ENCODE measurements around the gene UBE3D. TPM values are rescaled to one million over a fixed set of nuclear protein-coding genes. Genes with fewer than 3 reads are reported as not detected.
"Not testable (repeated sequence)": the region's sequence is repeated elsewhere in the genome, so short reads cannot be mapped to it uniquely, and the experiment has no call there.

UBE3D gene
- total RNA-seq, 6 experiments from 2014 or later, result 2.7 to 7.0 (median 3.8) TPM

DNA sequence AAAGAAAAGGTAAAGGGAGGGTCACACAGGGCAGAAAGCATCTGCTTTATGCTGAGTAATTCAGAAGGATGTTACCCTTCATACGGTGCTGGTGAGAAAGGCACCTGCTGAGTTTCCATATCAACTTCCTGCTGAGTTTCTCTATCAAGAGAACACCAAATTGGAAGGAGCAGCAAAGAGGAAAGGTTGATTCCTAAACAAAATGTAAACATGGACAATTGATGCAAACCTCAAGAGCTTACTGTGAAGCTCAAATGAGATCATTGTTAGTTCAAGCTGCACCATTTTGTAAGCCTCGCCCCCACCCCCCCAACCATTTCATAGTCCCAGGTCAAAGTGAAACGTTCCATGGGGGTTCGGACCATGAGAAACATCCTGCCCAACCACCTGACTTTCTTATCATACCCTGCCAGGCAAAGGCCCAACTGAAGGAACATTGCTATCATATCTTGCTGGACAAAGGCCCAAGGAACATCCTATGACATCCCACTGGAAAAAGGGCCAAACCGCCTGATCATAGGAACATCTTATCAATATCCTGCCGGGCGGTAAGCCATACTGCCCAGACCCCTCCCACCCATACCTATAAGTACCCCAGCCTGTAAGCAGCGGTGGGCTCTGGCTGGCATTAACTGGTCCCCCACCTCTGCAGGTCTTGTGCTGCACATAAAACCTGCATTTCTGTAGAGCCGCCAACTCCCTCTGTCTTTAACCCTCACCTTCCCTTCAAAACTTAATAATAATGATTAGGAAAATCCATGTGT lies 171.6 kb downstream of the UBE3D start:
- no peaks in the 10 kb centered on the region for H3K36me3 Mint-ChIP-seq (ENCODE audit: low read depth)
- H3K27me3 Mint-ChIP-seq (ENCODE audit: insufficient read depth), result no peaks in the 10 kb centered on the region
- peaks cover 8% of the 10 kb centered on the region; the same call in 1 of the 2 replicates for H3K4me1 Mint-ChIP-seq (ENCODE audit: low read depth)
- DNase-seq, result no peak
- H3K9me3 Mint-ChIP-seq, result no peaks in the 10 kb centered on the region
- H3K27ac Mint-ChIP-seq, result no peak overlapping the region
- TF ChIP-seq, protein P1, sequence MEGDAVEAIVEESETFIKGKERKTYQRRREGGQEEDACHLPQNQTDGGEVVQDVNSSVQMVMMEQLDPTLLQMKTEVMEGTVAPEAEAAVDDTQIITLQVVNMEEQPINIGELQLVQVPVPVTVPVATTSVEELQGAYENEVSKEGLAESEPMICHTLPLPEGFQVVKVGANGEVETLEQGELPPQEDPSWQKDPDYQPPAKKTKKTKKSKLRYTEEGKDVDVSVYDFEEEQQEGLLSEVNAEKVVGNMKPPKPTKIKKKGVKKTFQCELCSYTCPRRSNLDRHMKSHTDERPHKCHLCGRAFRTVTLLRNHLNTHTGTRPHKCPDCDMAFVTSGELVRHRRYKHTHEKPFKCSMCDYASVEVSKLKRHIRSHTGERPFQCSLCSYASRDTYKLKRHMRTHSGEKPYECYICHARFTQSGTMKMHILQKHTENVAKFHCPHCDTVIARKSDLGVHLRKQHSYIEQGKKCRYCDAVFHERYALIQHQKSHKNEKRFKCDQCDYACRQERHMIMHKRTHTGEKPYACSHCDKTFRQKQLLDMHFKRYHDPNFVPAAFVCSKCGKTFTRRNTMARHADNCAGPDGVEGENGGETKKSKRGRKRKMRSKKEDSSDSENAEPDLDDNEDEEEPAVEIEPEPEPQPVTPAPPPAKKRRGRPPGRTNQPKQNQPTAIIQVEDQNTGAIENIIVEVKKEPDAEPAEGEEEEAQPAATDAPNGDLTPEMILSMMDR (IDR thresholded peaks at IDR 0.05), result no peak
- no peak overlapping the region for H3K4me3 Mint-ChIP-seq

DNA sequence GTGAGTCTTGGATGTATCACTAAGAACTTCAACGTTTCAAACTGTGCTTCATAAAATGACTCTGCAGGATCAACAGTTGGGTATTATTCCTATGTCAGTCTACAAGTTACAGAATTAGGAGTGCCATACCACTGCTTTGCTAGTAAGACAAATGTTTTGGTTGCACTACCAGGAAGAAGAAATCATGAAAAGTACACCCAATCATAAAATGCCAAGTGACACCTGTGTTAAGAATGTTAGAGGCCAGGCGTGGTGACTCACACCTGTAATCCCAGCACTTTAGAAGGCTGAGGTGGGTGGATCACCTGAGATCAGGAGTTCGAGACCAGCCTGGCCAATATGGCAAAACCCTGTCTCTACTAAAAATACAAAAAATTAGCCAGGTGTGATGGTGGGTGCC lies 174.1 kb downstream of the UBE3D start:
- H3K4me1 Mint-ChIP-seq (ENCODE audit: low read depth); H3K27ac Mint-ChIP-seq; H3K36me3 Mint-ChIP-seq (ENCODE audit: low read depth); H3K4me3 Mint-ChIP-seq; H3K9me3 Mint-ChIP-seq; H3K27me3 Mint-ChIP-seq (ENCODE audit: insufficient read depth); DNase-seq: not testable (repeated sequence)

DNA sequence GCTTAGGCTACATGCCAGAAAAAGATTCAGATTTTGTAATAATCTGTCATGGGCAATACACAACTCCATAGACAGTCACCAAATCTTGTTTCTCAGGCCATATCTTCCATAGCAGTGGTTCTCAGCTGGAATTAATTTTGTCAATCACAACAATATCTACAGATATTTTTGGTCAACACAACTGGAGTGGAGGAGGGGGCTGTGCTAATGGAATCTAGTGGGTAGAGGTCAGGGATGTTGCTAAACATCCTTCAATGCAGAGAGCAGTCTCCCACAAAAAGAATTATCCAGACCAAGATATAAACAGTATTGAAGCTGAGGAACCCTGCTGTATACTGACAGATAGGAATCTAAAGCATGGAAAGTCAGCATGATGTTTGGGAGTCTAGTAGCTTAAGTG lies 174.6 kb downstream of the UBE3D start:
- TF ChIP-seq, protein P1 (IDR thresholded peaks at IDR 0.05), result no peak
- H3K27ac Mint-ChIP-seq, result no peak overlapping the region
- no peaks in the 10 kb centered on the region for H3K9me3 Mint-ChIP-seq
- no peaks in the 10 kb centered on the region for H3K36me3 Mint-ChIP-seq (ENCODE audit: low read depth)
- no peak overlapping the region for H3K4me3 Mint-ChIP-seq
- H3K4me1 Mint-ChIP-seq (ENCODE audit: low read depth), result peaks cover 8% of the 10 kb centered on the region; the same call in 1 of the 2 replicates
- no peak for DNase-seq
- no peaks in the 10 kb centered on the region for H3K27me3 Mint-ChIP-seq (ENCODE audit: insufficient read depth)

DNA sequence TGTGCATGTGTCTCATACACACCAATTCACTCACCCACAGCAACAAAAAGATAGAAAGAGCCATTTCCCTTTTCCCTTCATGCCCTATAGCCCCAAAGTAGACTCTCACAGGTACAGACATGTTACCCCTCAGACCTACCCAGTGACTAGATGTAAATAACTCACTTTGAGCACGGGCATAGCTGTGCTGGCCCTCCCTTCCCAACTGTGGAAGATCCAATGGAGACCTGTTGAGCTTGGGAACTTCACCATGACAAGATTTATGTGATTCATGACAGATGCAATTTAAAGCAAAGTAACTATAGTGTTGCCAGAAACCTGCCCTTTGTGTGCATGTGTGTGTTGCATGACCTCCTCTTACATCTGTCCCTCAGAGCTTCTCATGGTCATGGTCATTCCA lies 175.4 kb downstream of the UBE3D start:
- no peaks in the 10 kb centered on the region for H3K36me3 Mint-ChIP-seq (ENCODE audit: low read depth)
- TF ChIP-seq, protein P1 (IDR thresholded peaks at IDR 0.05), result no peak
- no peaks in the 10 kb centered on the region for H3K27me3 Mint-ChIP-seq (ENCODE audit: insufficient read depth)
- no peak for DNase-seq
- no peak overlapping the region for H3K4me3 Mint-ChIP-seq
- no peak overlapping the region for H3K27ac Mint-ChIP-seq
- no peaks in the 10 kb centered on the region for H3K9me3 Mint-ChIP-seq
- peaks cover 8% of the 10 kb centered on the region; the same call in 1 of the 2 replicates for H3K4me1 Mint-ChIP-seq (ENCODE audit: low read depth)

DNA sequence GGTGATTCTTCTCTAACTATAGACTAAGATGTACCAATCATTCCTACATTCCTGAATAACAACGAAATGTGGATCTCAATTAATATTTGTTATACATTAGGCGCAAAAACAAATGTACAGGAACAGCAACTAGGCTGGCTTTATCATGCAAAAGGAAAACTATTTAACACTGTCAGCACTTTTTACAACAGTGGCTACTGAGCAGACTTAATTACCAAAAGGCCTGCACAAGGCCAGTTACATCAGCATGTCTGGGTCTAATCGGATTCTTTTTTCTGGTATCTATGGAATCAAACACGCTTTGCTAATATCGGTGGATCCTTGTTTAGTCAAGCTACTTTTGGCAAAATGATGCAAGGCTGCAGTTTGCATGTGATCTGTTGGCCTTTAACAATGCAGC lies 176.5 kb downstream of the UBE3D start:
- H3K27ac Mint-ChIP-seq, result no peak overlapping the region
- H3K36me3 Mint-ChIP-seq (ENCODE audit: low read depth), result no peaks in the 10 kb centered on the region
- TF ChIP-seq, protein P1 (IDR thresholded peaks at IDR 0.05), result no peak

DNA sequence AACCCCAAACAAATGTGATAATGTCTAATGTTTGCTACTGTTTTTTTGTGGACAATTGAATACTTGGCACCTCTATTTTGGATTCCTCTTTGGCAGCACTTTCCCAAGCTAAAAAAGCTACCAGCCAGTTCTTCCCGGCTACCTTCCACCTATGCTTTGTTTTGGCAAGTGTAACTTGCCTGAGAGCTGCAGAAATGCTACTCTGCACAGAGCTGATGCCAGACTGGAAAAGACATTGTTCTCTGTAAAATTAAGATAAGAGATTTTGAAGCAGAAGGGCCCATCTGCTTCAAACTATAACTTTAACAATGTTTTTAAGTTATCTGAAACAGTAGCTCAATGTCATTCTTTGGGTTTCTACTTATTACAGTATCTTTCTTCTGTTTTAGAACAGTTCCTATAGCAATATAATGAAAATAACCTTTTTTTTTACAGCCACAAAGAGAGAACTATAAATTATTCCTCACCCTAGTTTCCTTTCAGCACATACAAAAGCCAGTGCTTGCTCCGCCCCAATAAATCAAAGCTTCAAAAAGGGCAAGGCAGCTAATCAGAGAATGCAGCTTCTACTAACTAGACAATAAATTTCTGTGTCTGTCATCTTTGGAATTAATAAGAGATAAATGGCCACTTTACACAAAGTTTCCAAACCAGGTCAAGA lies 183.1 kb downstream of the UBE3D start:
- H3K4me3 Mint-ChIP-seq, result no peak overlapping the region
- H3K36me3 Mint-ChIP-seq (ENCODE audit: low read depth), result peaks cover 4% of the 10 kb centered on the region; the same call in 1 of the 2 replicates
- H3K9me3 Mint-ChIP-seq, result no peaks in the 10 kb centered on the region
- H3K27ac Mint-ChIP-seq, result no peak overlapping the region
- TF ChIP-seq, protein P1 (IDR thresholded peaks at IDR 0.05), result no peak
- H3K4me1 Mint-ChIP-seq (ENCODE audit: low read depth), result peaks cover 8% of the 10 kb centered on the region
- no peak for DNase-seq
- no peaks in the 10 kb centered on the region for H3K27me3 Mint-ChIP-seq (ENCODE audit: insufficient read depth)

More for the DNA sequence above, 176.5 kb downstream of the UBE3D start:
- Mint-ChIP-seq H3K27me3 (ENCODE audit: insufficient read depth) (no peaks in the 10 kb centered on the region), H3K9me3 (no peaks in the 10 kb centered on the region), H3K4me3 (no peak overlapping the region), H3K4me1 (ENCODE audit: low read depth) (peaks cover 8% of the 10 kb centered on the region; the same call in 1 of the 2 replicates)
- no peak for DNase-seq
